ENCODE data around the gene LHFPL6. TPM values are rescaled to one million over a fixed set of nuclear protein-coding genes. Genes with fewer than 3 reads are reported as not detected.

Gene LHFPL6
- total and polyA plus RNA-seq, 2 experiments from 2014 or later = 91.2 to 111 TPM

- Histone ChIP-seq H3K27ac (no peak overlapping the region), H3K9me2 (ENCODE audit: insufficient read depth) (no peaks in the 10 kb centered on the region), H3K79me2 (ENCODE audit: insufficient read depth) (no peaks in the 10 kb centered on the region), H3K9me3 (ENCODE audit: low read depth) (no peaks in the 10 kb centered on the region), H3F3A (ENCODE audit: insufficient read depth) (no peaks in the 10 kb centered on the region), H2AFZ (no peak overlapping the region), H3K36me3 (ENCODE audit: low read depth) (no peaks in the 10 kb centered on the region), H3K27me3 (replicated peaks; ENCODE audit: insufficient read depth) (no peaks in the 10 kb centered on the region), H3K4me2 (ENCODE audit: unreplicated experiment) (no peak overlapping the region), H4K20me1 (ENCODE audit: insufficient read depth) (no peaks in the 10 kb centered on the region), H3K4me1 (ENCODE audit: insufficient read depth) (no peaks in the 10 kb centered on the region), H3K9ac (no peak overlapping the region), H3K4me3 (no peak overlapping the region)
- 40 to 60% methylated on average over 2 of the region's 2 CpGs for WGBS, 2 experiments (ENCODE audit: low coverage in 1 of 2, low lambda C conversion rate in 2 of 2, missing lambda C conversion rate in 2 of 2)
- in situ Hi-C loops (cut with MboI) = no loop called here
- no peak for DNase-seq
- no peak for TF ChIP-seq EZH2 (IDR thresholded peaks at IDR 0.05; ENCODE audit: insufficient read depth, poor library complexity, severe bottlenecking)
- no peak for TF ChIP-seq EZH2phosphoT487 (IDR thresholded peaks at IDR 0.05; ENCODE audit: insufficient read depth, low read depth)
These were observed 290.4 kb downstream of the LHFPL6 start for GRCh38 chr13:39312596-39312995.

- no peak overlapping the region for H3K27ac ChIP-seq
- 18 to 27% methylated on average over 4 of the region's 4 CpGs for WGBS, 2 experiments (ENCODE audit: low coverage in 1 of 2, low lambda C conversion rate in 2 of 2, missing lambda C conversion rate in 2 of 2)
- no peaks in the 10 kb centered on the region for H3K9me2 ChIP-seq (ENCODE audit: insufficient read depth)
- no peaks in the 10 kb centered on the region for H3K4me1 ChIP-seq (ENCODE audit: insufficient read depth)
- peak; percentile 3 for DNase-seq
- H2AFZ ChIP-seq = no peak overlapping the region
- no peaks in the 10 kb centered on the region for H3F3A ChIP-seq (ENCODE audit: insufficient read depth)
- H3K27me3 ChIP-seq (replicated peaks; ENCODE audit: insufficient read depth) = no peaks in the 10 kb centered on the region
- H3K9me3 ChIP-seq (ENCODE audit: low read depth) = no peaks in the 10 kb centered on the region
- in situ Hi-C loops (cut with MboI) = no loop called here
- H3K4me3 ChIP-seq = no peak overlapping the region
- no peaks in the 10 kb centered on the region for H3K79me2 ChIP-seq (ENCODE audit: insufficient read depth)
- H4K20me1 ChIP-seq (ENCODE audit: insufficient read depth) = no peaks in the 10 kb centered on the region
- H3K9ac ChIP-seq = no peak overlapping the region
- H3K36me3 ChIP-seq (ENCODE audit: low read depth) = no peaks in the 10 kb centered on the region
- no peak for TF ChIP-seq EZH2 (IDR thresholded peaks at IDR 0.05; ENCODE audit: insufficient read depth, poor library complexity, severe bottlenecking)
- no peak for TF ChIP-seq EZH2phosphoT487 (IDR thresholded peaks at IDR 0.05; ENCODE audit: insufficient read depth, low read depth)
- no peak overlapping the region for H3K4me2 ChIP-seq (ENCODE audit: unreplicated experiment)
These were observed 291.4 kb downstream of the LHFPL6 start for GRCh38 chr13:39311619-39312018.

GRCh38 chr13:39310961-39311360 is 292.0 kb downstream of the LHFPL6 start:
- Histone ChIP-seq H3K9me3 (ENCODE audit: low read depth) (no peaks in the 10 kb centered on the region), H3K27ac (no peak overlapping the region), H3K4me1 (ENCODE audit: insufficient read depth) (no peaks in the 10 kb centered on the region), H3K4me2 (ENCODE audit: unreplicated experiment) (no peak overlapping the region), H3K79me2 (ENCODE audit: insufficient read depth) (no peaks in the 10 kb centered on the region), H3K4me3 (no peak overlapping the region), H4K20me1 (ENCODE audit: insufficient read depth) (no peaks in the 10 kb centered on the region), H3K9me2 (ENCODE audit: insufficient read depth) (no peaks in the 10 kb centered on the region), H3F3A (ENCODE audit: insufficient read depth) (no peaks in the 10 kb centered on the region), H3K27me3 (replicated peaks; ENCODE audit: insufficient read depth) (no peaks in the 10 kb centered on the region), H3K9ac (no peak overlapping the region), H2AFZ (no peak overlapping the region), H3K36me3 (ENCODE audit: low read depth) (no peaks in the 10 kb centered on the region)
- no peak for DNase-seq
- TF ChIP-seq EZH2 (IDR thresholded peaks at IDR 0.05; ENCODE audit: insufficient read depth, poor library complexity, severe bottlenecking) = no peak
- TF ChIP-seq EZH2phosphoT487 (IDR thresholded peaks at IDR 0.05; ENCODE audit: insufficient read depth, low read depth) = no peak
- 56 to 59% methylated on average over 4 of the region's 4 CpGs for WGBS, 2 experiments (ENCODE audit: low coverage in 1 of 2, low lambda C conversion rate in 2 of 2, missing lambda C conversion rate in 2 of 2)
- in situ Hi-C loops (cut with MboI) = no loop called here

GRCh38 chr13:39306639-39307589 is 296.1 kb downstream of the LHFPL6 start:
- Histone ChIP-seq H3K9me3 (ENCODE audit: low read depth) (no peaks in the 10 kb centered on the region), H3K9me2 (ENCODE audit: insufficient read depth) (no peaks in the 10 kb centered on the region), H3K79me2 (ENCODE audit: insufficient read depth) (no peaks in the 10 kb centered on the region), H3K9ac (no peak overlapping the region), H3K4me2 (ENCODE audit: unreplicated experiment) (no peak overlapping the region), H3K4me3 (no peak overlapping the region), H3K4me1 (ENCODE audit: insufficient read depth) (no peaks in the 10 kb centered on the region), H4K20me1 (ENCODE audit: insufficient read depth) (no peaks in the 10 kb centered on the region), H3F3A (ENCODE audit: insufficient read depth) (no peaks in the 10 kb centered on the region), H3K36me3 (ENCODE audit: low read depth) (no peaks in the 10 kb centered on the region), H2AFZ (no peak overlapping the region), H3K27ac (no peak overlapping the region), H3K27me3 (replicated peaks; ENCODE audit: insufficient read depth) (no peaks in the 10 kb centered on the region)
- in situ Hi-C loops (cut with MboI) = no loop called here
- TF ChIP-seq EZH2phosphoT487 (IDR thresholded peaks at IDR 0.05; ENCODE audit: insufficient read depth, low read depth) (no peak), EZH2 (IDR thresholded peaks at IDR 0.05; ENCODE audit: insufficient read depth, poor library complexity, severe bottlenecking) (no peak)
- no peak for DNase-seq
- WGBS, 2 experiments (ENCODE audit: low coverage in 1 of 2, low lambda C conversion rate in 2 of 2, missing lambda C conversion rate in 2 of 2) = 79 to 82% methylated on average over 16 of the region's 16 CpGs

Data from GM23248 (cell line).